Ishikawa (cell line): Measurements from ENCODE around the gene AUTS2.

Experiments
- CEBPB ChIP-seq: IDR thresholded peaks from 2 replicates; pipeline ENCODE4 v1.6.1; 2012
- CREB1 ChIP-seq: IDR thresholded peaks from 2 replicates; pipeline ENCODE4 v1.6.1; 2012; ENCODE audit warnings: low read depth
- EGR1 ChIP-seq: IDR thresholded peaks from 2 replicates; pipeline ENCODE4 v1.6.1; 2012
- EP300 ChIP-seq: IDR thresholded peaks from 2 replicates; pipeline ENCODE4 v1.6.1; 2012; ENCODE audit warnings: borderline replicate concordance
- FOXM1 ChIP-seq: IDR thresholded peaks from 2 replicates; pipeline ENCODE4 v1.6.1; 2012; ENCODE audit warnings: low read depth, borderline replicate concordance
- NFIC ChIP-seq: IDR thresholded peaks from 2 replicates; pipeline ENCODE4 v1.6.1; 2012
- RAD21 ChIP-seq: IDR thresholded peaks from 2 replicates; pipeline ENCODE4 v1.6.1; 2012; ENCODE audit warnings: low read depth
- TAF1 ChIP-seq: IDR thresholded peaks from 2 replicates; pipeline ENCODE4 v1.6.1; 2012; ENCODE audit warnings: low read depth, mild to moderate bottlenecking
- TCF12 ChIP-seq: IDR thresholded peaks from 2 replicates; pipeline ENCODE4 v1.6.1; 2012; ENCODE audit warnings: low read depth
- TF ChIP-seq, protein P1 (sequence below): IDR thresholded peaks from 2 replicates; pipeline ENCODE4 v1.6.1; 2012
- TF ChIP-seq, protein P2 (sequence below): IDR thresholded peaks from 2 replicates; pipeline ENCODE4 v1.6.1; 2012; ENCODE audit warnings: low read depth, mild to moderate bottlenecking

DNA sequence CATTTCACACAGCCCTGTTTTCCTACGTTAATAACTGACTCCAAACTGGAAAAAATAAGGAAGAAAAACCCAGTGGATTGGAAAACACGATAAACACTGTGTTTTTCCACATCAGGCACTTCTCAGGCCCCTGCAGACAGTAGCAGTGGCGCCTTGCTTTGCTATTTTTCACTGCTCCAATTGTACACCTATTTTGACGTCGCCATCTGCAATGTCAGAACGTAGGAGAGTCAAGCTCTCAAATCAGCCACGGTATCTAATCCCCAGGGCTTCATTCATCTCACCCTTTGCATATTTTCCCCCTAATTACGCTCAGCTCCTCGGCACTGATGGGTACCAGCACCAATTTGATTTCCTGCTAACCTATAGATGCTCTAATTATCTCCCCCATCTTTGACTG, 1195.5 kb downstream of the AUTS2 start:
- TF ChIP-seq TAF1 (no peak), EP300 (no peak), TCF12 (no peak), EGR1 (no peak), RAD21 (no peak), CREB1 (no peak), NFIC (no peak), FOXM1 (no peak), CEBPB (no peak)
- TF ChIP-seq, protein P1, sequence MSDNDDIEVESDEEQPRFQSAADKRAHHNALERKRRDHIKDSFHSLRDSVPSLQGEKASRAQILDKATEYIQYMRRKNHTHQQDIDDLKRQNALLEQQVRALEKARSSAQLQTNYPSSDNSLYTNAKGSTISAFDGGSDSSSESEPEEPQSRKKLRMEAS, result no peak
- TF ChIP-seq, protein P2, sequence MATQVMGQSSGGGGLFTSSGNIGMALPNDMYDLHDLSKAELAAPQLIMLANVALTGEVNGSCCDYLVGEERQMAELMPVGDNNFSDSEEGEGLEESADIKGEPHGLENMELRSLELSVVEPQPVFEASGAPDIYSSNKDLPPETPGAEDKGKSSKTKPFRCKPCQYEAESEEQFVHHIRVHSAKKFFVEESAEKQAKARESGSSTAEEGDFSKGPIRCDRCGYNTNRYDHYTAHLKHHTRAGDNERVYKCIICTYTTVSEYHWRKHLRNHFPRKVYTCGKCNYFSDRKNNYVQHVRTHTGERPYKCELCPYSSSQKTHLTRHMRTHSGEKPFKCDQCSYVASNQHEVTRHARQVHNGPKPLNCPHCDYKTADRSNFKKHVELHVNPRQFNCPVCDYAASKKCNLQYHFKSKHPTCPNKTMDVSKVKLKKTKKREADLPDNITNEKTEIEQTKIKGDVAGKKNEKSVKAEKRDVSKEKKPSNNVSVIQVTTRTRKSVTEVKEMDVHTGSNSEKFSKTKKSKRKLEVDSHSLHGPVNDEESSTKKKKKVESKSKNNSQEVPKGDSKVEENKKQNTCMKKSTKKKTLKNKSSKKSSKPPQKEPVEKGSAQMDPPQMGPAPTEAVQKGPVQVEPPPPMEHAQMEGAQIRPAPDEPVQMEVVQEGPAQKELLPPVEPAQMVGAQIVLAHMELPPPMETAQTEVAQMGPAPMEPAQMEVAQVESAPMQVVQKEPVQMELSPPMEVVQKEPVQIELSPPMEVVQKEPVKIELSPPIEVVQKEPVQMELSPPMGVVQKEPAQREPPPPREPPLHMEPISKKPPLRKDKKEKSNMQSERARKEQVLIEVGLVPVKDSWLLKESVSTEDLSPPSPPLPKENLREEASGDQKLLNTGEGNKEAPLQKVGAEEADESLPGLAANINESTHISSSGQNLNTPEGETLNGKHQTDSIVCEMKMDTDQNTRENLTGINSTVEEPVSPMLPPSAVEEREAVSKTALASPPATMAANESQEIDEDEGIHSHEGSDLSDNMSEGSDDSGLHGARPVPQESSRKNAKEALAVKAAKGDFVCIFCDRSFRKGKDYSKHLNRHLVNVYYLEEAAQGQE, result no peak
